Uterus (tissue), 2 donors: Measurements from ENCODE around the gene ATG16L1.

Experiments
- POLR2A ChIP-seq, 2 donors: fragments of 450-650 bp; IDR thresholded peaks; one replicate each; pipeline ENCODE4 v1.6.1; 2016; ENCODE audit warnings: antibody characterized with exemption in 2 of 2, mild to moderate bottlenecking in 1 of 2, moderate library complexity in 1 of 2
- TF ChIP-seq, protein P1 (sequence below), 4 experiments: fragments of 200-600 bp in 2 of 4; fragments of 450-650 bp in 2 of 4; sonication (generic) in 2 of 4; IDR thresholded peaks; one replicate each; pipeline ENCODE4 v1.5.1; 2016 to 2019; ENCODE audit warnings: antibody characterized with exemption in 4 of 4, mild to moderate bottlenecking in 2 of 4, moderate library complexity in 1 of 4

DNA sequence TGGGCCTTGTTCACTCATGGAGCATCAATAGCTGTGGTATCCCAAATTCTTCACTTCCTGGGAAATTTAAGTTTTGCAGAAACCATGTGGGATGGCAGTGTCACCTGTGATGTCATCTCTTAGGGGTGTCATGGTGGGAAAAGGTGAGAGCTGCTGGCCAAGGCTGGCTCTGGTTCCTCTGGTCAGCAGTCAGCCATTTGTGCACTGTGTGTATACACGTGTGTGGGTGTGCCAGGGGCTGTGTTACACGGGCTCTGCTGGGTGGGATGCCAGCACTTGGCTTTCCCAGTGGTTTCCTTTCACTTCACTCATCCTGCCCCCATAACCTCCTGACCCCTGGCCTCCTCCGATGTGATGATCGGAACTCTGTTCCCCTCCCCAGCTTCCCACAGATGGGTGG is 77.4 kb downstream of the ATG16L1 start:
- TF ChIP-seq, protein P1, sequence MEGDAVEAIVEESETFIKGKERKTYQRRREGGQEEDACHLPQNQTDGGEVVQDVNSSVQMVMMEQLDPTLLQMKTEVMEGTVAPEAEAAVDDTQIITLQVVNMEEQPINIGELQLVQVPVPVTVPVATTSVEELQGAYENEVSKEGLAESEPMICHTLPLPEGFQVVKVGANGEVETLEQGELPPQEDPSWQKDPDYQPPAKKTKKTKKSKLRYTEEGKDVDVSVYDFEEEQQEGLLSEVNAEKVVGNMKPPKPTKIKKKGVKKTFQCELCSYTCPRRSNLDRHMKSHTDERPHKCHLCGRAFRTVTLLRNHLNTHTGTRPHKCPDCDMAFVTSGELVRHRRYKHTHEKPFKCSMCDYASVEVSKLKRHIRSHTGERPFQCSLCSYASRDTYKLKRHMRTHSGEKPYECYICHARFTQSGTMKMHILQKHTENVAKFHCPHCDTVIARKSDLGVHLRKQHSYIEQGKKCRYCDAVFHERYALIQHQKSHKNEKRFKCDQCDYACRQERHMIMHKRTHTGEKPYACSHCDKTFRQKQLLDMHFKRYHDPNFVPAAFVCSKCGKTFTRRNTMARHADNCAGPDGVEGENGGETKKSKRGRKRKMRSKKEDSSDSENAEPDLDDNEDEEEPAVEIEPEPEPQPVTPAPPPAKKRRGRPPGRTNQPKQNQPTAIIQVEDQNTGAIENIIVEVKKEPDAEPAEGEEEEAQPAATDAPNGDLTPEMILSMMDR (IDR thresholded peaks at IDR 0.05) = no peak
- no peak for TF ChIP-seq POLR2A (IDR thresholded peaks at IDR 0.05)
